HG02588 (cell line): ENCODE data around the gene NTNG1.
"Not testable (repeated sequence)": the region's sequence is repeated elsewhere in the genome, so short reads cannot be mapped to it uniquely, and the experiment has no call there.

Source experiments
- ATAC-seq: cut with Tn5 transposase; IDR thresholded peaks from one replicate; pipeline ENCODE4 v1.9.1; 2021; ENCODE audit warnings: mild to moderate bottlenecking, moderate library complexity; ENCODE audit not compliant: unreplicated experiment

NTNG1 gene

DNA sequence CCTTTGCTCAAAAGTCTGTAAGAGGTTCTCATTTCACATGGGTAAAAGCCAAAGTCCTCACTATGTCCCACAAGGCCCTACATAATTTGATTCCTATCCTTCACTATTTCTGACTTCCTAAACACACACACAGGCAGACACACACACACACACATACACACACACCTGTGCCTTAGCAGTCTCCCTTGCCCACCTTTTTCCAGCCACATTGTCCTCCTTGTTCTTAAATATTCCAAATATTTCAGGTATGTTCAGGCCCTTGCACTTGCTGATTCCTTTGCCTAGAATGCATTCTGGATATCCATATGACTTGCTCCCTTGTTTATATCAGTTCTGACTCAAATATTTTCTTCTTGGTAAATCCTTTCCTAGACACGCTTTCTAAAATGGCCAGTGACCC is 54.6 kb downstream of the NTNG1 start:
- ATAC-seq = no peak

DNA sequence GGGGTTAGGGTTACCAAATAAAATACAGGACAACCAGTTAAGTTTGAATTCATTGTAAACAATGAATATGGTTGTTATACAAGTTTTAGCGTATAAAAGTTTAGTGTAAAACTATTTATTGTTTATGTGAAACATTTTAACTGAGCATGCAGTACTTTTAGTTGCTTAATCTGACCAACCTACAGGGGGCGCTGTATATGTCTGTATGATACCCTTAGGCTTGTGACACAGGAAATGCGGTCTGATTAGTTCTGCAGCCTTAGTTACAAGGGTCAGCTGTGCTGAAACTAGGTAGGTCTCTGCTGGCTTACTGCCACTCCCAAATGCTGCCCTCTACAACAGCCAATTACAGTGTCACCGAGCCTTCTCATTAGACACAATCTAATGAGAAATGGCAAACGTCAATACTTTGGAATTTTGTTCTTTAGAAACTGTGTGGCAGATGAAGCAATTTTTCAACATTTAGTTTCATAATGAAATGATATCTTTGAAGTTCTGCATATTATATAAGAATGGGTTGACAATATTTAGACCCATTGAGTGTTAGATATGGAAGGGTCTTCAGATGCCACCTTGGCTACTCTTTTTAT is 56.2 kb downstream of the NTNG1 start:
- ATAC-seq = peak; percentile 90

DNA sequence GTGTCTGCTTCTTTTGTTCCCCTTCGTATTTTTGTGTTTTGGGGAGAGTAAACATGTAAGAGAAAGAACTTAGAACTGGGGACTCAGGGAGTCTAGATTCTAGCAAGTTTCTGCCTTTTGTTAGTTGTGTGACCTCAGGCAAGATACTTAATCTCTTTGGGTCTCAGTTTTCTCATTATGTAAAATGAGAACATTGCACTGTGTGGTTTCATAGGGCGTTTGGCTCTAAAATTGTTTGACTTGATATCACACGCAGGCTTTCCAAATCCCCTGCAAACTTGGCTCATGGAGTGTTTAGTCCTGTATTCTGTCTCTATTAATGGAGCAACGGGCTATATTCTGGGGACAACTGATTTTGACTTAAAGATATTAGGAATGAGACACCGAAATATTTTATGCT is 57.7 kb downstream of the NTNG1 start:
- no peak for ATAC-seq

DNA sequence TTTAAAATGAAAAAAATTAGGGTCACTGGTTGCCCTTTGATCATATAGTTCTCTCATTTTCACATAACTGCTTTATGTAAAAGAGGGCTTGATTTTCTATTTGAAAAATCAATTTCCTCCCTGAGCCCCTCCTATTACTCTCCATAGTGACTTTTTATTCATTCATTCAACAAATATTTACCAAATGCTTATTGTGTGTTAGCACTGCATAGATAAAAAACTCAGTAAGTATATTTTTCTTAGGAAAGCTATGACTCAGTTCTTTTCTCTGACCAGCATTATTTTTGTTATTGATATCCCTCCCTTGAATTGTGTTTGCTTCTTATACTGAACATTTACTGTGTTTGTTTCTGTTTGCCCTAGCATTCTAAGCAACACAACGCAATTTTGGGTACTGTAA is 59.8 kb downstream of the NTNG1 start:
- no peak for ATAC-seq

DNA sequence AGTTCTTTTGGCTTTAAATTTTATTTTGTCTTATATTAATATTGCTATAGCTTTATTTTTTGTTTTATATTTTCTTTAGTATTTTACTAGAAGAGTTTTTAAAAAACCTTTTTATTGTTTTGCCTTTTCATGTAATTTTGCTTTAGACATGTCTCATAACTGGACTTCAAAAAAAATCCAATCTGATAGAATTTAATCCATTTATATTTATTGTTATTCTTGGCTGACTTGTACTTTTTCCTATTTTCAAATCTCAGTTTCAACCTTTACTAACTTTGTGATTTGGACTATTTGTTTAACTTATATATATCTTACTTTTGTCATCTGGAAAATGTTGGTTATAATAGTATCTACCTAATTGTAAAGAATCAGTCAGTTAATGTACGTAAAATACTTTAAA is 61.2 kb downstream of the NTNG1 start:
- no peak for ATAC-seq

DNA sequence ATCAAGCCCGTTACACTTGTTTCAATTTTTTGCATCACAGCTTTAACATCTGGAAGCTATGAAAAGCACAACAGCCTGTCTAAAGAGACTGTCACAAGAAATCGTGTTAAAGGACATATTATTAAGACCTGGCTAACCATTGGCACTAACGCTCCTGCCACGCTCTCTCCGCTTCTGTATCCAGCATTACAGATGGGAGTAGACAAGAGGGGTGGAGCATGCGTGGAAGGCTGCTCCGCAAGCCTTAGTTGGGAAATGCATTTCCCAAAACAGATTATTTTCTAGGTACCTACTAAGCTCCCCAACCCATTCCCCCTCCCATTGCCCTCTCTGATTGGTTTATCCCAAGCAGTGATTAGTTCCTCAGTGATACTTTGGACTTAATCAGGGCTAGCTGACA is 72.4 kb downstream of the NTNG1 start:
- no peak for ATAC-seq

DNA sequence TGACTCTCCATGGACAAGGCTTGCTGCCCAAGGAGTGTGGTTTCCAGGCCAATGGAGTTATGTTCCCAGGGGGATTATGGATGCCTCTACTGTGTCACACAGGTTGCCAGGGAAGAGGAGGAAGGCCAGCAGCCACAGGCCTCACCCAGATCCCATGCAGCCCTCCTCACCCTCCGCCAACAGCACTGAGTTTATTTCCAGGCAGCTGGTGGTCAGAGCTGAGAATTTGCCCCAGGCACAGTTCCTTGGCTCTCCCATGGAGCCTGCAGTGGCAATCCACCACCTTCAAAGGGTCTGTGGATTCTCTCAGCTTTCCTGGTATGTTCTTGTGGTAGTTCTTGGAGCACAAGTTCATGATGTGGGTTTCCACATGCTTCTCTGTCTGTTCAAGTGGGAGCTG is 79.2 kb downstream of the NTNG1 start:
- ATAC-seq = no peak

DNA sequence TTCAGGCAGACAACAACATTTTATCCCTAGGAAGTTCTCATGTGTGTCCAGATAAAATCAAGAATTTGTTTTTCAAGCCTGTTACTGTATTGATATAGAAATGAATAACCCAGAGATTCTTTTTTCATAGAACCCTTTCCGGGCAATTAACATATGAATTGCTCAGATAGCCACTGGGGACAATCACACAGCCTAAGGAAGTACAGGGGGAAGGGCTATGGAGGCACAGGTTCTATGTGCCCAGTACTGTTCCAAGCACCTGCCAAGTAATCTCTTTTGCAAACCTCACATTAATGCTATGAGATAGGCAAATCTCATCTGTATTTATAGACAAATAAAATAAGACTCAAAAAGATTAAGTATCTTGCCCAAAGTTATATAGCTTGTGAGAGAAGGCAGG is 84.9 kb downstream of the NTNG1 start:
- no peak for ATAC-seq

DNA sequence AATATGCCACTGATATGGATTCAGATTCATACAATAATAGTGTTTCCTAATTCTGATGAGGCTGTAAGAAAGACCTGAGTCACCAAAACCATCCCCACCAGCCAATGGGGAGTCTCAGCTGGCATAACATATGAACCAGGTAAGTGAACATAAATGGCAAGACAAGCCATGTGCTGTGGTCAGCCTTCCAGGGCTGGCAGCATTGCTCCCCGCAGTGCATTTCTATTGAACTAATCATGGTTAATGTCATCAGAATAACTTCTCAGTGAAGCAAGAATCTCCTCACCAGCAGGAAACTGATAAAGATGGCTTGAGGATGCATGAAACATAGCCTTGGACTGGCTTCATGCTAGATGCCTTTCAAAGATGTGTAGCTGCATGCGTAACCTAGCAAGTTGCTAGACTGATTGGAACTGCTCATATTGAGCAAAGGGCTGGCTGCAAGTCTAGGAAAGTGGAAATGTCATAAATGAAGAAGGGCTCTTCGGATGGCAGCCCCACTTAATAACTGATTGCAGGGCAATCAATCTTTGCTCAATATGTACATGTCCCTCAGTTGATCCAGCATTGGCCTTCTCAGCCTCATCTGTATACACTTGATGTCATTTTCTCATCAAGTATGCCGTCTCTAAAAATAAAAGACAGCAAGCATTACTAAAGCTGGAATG is 88.0 kb downstream of the NTNG1 start:
- ATAC-seq = no peak

DNA sequence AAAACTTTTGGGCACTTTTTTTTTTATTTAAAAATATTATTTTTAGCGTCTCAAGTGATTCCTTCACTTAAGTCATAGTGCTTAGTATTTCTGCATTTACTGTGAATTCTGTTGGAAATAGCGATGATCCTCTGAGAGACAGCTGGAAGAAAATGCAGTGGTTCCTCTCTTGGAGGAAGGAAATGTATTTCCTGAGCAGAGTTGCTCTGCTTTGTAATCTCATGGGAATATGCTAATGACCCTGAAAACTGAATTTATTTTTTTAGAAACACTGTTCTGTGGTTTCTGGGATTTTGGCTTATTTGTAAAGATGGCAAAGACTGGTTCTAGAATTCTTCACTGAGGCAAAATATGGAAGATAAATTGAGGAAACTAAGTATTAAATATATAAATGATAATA is 88.9 kb downstream of the NTNG1 start:
- no peak for ATAC-seq

DNA sequence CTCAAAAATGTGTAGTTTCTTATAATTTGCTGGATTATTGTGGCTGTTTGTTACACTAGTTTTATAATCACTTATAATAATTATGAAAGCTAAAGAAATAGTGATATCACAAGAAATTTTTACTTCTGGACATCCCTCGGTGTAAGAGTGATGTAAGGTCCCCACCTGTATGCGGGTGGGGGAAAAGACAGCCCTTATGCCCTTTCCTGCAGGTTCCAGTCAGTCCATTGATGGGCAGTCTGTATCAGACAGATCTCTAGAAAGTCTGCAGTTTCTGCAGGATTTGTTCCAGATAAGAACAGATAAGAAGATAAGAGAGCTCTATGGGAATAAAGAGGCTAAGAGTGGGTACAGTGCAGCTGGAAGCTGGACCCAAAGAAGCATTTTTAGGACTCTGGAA is 89.3 kb downstream of the NTNG1 start:
- no peak for ATAC-seq

DNA sequence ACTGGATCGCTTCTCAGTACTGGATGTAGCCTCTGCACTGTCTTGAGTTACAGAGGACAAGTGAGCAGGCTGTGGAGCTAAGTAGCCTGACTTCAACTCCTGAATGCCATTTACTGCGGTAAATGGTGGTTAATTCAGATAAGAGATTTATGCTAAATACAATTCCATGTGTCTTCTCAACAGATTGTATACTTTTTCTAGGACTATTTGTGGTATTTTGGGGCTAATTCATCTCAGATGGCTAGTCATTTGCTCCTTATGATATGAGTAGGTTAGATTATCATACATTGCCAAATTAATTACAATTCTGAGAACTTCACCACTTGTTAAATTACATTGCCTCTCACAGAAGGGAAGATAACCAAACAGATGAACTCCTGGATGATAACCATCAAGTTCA is 90.5 kb downstream of the NTNG1 start:
- ATAC-seq = no peak

DNA sequence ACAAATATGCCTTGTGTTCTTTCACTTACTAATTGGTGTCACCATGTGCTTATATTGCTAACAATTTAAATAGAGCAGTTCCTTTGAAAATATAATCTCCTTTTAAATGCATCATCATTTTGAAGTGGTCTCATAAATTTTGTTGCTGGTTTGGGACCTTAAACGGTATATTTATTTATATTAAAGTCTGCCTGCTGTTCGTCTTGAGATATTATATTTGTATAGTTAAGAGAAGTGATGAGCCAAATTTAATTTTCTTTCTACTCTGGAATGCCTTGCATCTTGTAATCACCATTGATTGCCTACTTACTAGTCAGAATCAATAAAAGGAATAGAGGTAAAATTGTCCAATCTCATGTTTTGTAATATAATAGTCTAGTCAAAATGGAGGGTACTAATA is 91.6 kb downstream of the NTNG1 start:
- ATAC-seq = no peak

DNA sequence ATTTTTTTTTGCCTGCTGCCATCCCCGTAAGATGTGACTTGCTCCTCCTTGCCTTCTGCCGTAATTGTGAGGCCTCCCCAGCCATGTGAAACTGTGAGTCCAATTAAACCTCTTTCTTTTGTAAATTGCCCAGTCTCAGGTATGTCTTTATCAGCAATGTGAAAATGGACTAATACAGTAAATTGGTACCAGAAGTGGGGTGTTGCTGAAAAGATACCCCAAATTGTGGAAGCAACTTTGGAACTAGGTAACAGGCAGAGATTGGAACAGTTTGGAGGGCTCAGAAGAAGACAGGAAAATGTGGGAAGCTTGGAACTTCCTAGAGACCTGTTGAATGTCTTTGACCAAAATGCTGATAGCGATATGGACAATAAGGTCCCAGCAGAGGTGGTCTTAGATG is 95.9 kb downstream of the NTNG1 start:
- not testable (repeated sequence) for ATAC-seq

DNA sequence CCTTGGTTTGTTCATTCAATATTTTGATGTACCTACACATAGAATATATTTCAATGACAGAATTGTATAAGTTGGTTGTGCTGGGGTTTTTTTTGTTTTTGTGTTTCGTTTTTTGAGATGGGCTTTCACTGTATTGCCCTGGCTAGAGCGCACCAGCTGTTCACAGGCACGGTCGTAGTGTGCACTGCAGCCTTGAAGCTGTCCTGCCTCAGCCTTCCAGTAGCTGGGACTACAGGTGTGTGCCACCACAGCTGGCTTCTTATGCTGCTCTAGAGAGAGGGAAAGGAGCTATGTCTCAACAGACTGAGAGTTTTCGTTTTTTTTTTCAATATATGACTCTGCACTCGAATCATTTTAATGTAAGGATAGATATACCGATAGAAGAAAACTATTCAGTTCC is 102.6 kb downstream of the NTNG1 start:
- ATAC-seq = no peak

DNA sequence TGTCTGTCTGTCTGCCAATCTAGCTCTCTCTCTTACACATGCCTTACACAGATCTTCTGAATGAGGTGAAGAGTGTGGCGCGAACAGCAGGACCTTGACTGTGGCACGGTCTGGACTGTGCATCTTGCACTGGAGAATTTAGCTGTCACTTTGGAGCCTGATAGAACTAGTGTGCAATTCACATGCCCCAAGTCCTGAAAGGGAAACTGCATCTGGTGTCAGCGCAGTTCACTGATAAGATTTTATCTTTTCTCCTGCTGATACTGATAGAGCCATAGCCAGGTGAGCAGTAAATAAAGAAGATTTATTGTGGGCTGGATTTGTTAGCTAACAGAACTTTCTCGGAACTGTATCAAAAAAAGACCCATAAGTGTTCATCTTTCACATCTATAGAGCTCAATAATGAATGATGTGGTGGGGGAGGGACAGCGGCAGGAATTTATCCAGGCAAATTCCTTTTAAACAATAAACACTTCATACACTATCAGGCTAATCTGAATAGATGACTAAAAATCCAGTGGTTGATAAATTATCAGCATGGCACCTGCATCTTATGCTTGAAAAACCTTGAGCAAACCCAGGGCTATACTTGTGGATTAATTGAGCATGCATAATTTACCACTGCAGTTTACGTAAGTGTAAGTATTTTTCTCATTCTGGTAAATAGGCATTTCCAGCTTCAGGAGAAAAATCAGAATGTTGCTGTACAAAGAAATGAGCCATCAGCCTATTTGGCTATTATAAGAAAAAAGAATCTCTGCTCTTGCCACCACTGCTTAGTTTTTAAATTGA is 104.1 kb downstream of the NTNG1 start:
- no peak for ATAC-seq

DNA sequence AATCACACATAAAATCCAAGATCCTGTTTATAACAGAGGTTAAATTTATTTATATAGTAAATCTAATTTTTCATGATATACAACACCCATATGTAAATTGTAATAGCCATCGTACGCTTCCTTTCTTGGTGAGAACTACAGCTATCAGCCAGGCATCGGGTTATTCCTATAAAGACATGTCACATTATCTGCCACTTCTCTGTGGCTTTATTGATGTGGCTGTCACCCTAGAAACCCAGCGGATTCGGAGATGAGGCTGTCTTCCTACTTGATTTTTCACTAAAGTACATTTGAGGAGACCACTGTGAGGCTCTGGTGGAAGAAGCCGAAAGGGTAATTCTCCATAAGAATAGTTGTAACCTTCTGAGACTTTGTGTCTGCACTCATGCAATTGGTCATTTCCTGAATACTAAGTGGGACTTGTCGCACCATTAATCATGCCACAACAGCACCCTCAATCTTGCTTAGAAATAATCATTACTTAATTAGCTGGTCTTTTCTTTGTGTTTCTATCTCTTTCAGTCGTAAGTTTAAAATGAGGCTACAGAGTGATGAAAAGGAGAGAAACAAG is 106.0 kb downstream of the NTNG1 start:
- ATAC-seq = no peak

DNA sequence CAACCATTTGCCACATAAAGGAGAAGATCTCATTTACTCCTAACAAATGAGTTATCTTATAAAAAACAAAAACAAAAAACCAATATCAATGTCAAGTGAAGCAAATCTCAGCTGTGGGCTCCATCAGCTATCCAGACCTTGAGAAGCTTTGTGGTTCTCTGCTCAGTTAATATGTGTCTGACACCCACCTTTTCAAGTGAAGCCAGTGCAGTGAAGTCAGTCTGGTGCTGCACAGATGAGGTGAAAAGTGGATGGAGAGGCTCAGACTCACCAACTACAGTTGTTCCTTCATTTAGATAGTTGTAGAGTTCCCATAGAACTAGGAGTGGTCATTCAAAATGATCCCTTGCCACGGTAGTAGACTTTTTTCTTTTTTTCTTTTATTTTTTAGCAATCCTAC is 106.8 kb downstream of the NTNG1 start:
- no peak for ATAC-seq

DNA sequence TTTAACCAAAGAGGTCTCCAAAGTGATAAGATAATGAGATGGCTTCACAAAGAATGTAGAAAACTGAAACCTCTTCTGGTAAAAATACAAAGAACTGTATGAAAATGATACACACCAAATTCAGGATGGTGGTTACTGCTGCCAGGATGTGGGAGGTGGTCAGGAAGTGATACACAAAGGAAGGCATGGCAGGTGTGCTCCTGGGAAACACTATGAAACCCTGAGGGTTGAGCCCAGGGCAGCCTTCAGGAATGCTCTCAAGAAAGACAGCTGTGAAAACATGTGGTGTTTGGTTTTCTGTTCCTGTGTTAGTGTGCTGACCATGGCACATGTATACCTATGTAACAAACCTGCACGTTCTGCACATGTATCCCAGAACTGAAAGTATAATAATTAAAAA is 109.3 kb downstream of the NTNG1 start:
- ATAC-seq = no peak

DNA sequence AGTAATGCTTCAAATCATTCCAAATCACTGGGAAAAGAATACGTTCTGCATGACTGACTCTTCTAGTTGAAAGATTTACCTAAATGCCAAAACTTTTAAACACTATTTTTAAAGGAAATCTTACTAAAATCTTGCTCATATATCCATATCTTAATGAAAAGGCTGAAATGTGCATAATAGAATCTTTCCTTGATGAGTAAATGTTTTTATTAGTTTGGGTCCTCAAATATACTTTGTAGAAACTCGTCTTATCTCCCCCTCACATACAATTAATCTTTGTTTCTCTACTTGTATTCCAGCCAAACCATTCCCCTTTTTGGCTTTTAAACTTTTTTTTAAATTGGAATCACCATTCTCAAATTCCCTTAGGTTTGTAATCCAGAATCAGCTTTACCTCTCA is 110.2 kb downstream of the NTNG1 start:
- ATAC-seq = no peak

DNA sequence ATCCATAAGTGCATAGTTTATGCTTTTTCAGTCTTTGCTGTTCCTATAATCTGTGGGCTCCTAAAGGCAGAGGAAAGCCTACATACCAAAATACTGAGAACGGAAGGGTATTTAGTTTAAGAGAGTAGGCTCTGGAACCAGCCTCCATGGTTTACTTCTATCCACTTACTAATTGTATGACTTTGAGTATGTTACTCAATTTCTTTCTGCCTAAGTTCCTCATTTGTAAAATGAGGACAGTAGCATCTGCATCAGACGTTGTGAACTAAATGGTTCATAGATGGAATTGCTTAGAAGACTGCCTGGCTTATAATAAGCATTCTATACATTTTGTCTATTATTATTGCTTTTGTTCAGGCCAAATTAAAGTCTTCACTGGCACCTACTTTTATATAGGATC is 111.0 kb downstream of the NTNG1 start:
- ATAC-seq = no peak

DNA sequence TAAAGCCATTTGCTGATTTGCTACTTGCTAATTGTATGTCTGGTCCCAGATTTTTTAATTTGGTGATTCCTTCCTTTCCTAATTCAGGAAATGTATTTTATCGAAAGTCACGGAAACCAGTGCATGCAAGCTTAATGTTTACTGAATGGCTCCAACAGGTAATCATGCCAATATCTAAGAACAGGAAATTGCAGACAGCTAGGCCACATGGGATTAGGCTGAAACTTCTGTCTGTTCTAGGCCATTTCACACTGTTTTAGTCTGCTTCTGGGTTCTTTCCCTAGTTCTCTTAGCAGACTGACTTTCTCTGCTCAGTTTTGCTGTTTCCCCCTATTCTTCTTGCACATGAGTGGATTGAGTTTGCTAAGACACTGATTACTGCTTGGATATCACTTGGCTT is 111.4 kb downstream of the NTNG1 start:
- ATAC-seq = no peak
